ENCODE measurements around the gene PGAP3. TPM values are rescaled to one million over a fixed set of nuclear protein-coding genes. Genes with fewer than 3 reads are reported as not detected.

Gene PGAP3
- total RNA-seq, 1 donor from 2014 or later, result 10.8 TPM

- TF ChIP-seq, protein P1, sequence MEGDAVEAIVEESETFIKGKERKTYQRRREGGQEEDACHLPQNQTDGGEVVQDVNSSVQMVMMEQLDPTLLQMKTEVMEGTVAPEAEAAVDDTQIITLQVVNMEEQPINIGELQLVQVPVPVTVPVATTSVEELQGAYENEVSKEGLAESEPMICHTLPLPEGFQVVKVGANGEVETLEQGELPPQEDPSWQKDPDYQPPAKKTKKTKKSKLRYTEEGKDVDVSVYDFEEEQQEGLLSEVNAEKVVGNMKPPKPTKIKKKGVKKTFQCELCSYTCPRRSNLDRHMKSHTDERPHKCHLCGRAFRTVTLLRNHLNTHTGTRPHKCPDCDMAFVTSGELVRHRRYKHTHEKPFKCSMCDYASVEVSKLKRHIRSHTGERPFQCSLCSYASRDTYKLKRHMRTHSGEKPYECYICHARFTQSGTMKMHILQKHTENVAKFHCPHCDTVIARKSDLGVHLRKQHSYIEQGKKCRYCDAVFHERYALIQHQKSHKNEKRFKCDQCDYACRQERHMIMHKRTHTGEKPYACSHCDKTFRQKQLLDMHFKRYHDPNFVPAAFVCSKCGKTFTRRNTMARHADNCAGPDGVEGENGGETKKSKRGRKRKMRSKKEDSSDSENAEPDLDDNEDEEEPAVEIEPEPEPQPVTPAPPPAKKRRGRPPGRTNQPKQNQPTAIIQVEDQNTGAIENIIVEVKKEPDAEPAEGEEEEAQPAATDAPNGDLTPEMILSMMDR (IDR thresholded peaks at IDR 0.05; ENCODE audit: insufficient read depth, low read length, severe bottlenecking), result no peak
- FAIRE-seq (no peak), DNase-seq (ENCODE audit: low read depth) (no peak)
- Histone ChIP-seq H3K36me3 (ENCODE audit: control insufficient read depth, insufficient read depth, low read length) (no peaks in the 10 kb centered on the region), H3K27me3 (ENCODE audit: control insufficient read depth, insufficient read depth, low read length) (no peaks in the 10 kb centered on the region), H3K4me3 (ENCODE audit: low read depth, low read length) (no peak overlapping the region)
Measured at GRCh38 chr17:39639043-39639442, 48.8 kb downstream of the PGAP3 start.

DNA sequence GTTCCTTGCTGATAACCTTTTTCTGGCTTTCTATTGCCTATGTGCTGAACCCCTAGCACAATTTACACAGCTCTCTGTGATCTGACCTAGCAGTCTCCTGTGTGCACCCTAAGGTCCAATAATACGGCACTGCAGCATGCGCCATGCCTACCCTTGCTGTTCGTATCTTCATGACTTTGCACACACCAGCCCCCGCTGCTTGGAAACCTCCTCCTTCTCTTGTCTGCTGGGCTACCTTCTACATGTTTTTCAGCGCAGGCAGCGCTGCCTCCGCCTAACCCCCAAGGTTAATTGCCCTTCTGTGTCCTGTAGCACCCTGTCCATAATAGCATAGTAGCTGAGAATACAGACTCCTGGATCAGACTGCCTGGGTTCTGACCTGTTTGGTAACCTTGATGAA lies 49.5 kb downstream of the PGAP3 start:
- peak; percentile 18 for FAIRE-seq
- H3K4me3 ChIP-seq (ENCODE audit: low read depth, low read length), result no peak overlapping the region
- TF ChIP-seq, protein P1 (IDR thresholded peaks at IDR 0.05; ENCODE audit: insufficient read depth, low read length, severe bottlenecking), result no peak

DNA sequence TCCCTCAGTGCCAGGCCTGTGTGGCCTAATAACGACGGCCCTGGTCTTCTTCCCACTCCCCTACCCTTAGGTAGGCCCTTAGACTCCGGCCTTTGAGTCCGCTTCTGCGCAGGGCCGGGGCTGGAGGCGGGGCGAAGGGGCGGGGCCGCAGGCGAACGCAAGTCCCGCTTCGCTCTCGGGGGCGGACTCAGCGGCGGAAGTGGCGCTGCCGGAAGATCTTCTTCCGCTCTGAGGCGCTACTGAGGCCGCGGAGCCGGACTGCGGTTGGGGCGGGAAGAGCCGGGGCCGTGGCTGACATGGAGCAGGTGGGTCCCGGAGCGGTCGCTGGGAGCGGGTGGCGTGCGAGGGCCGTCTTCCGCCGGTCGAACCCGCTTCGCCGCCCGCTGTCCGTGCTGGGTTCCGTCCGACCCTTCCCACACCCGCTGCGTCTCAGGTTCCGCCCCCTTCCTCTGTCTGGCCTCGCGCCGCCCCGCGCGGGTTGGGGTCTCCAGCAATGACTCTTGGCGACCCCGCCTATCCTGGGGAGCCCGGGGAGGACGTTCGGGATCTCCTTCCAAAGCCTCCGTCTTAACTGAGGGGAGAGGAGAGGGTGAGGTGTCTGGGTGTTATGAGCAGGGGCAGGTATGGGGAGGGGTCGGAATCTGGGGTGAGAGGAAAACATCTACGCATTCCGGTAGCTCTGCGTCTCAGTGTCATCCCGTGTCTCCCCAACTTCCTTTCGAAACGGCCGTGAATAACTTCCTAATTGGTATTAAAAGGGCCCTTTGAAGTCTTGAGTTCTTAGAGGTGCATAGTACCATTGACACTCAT lies 50.7 kb downstream of the PGAP3 start, which contains the start of gene STARD3:
STARD3 (plus strand) TSS at position 218 of the 810 bp plus-strand sequence. CDS start 16,388 bp downstream, outside the sequence.
- Histone ChIP-seq H3K27me3 (ENCODE audit: control insufficient read depth, insufficient read depth, low read length) (no peaks in the 10 kb centered on the region), H3K4me3 (ENCODE audit: low read depth, low read length) (peak within 1 kb of the TSS; percentile 83), H3K36me3 (ENCODE audit: control insufficient read depth, insufficient read depth, low read length) (no peaks in the 10 kb centered on the region)
- DNase-seq (ENCODE audit: low read depth), result peak; percentile 75
- TF ChIP-seq, protein P1 (IDR thresholded peaks at IDR 0.05; ENCODE audit: insufficient read depth, low read length, severe bottlenecking), result peak; percentile 33
- FAIRE-seq, result no peak

More for the DNA sequence above, 49.5 kb downstream of the PGAP3 start:
- no peak for DNase-seq (ENCODE audit: low read depth)
- H3K36me3 ChIP-seq (ENCODE audit: control insufficient read depth, insufficient read depth, low read length), result no peaks in the 10 kb centered on the region
- no peaks in the 10 kb centered on the region for H3K27me3 ChIP-seq (ENCODE audit: control insufficient read depth, insufficient read depth, low read length)

DNA sequence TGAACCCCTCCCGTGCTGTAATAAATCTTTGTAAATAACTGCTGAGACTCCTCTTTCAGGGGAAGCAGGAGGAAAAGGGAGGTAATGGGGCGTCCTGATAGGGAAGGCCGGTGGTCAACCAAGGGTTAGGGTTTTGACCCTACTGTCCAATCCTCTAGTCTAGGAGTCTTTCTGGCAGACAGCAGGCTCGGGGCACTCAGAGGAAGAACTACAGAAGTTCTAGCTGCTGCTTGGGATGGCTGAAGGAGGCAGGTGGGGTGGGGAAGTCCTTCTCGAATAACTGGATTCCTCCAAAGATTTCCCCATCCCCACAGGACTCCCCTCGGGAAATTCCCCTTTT lies 51.3 kb downstream of the PGAP3 start:
- TF ChIP-seq, protein P1 (IDR thresholded peaks at IDR 0.05; ENCODE audit: insufficient read depth, low read length, severe bottlenecking), result no peak
- FAIRE-seq (no peak), DNase-seq (ENCODE audit: low read depth) (no peak)
- Histone ChIP-seq H3K27me3 (ENCODE audit: control insufficient read depth, insufficient read depth, low read length) (no peaks in the 10 kb centered on the region), H3K36me3 (ENCODE audit: control insufficient read depth, insufficient read depth, low read length) (no peaks in the 10 kb centered on the region), H3K4me3 (ENCODE audit: low read depth, low read length) (peak overlapping the region; percentile 83)

DNA sequence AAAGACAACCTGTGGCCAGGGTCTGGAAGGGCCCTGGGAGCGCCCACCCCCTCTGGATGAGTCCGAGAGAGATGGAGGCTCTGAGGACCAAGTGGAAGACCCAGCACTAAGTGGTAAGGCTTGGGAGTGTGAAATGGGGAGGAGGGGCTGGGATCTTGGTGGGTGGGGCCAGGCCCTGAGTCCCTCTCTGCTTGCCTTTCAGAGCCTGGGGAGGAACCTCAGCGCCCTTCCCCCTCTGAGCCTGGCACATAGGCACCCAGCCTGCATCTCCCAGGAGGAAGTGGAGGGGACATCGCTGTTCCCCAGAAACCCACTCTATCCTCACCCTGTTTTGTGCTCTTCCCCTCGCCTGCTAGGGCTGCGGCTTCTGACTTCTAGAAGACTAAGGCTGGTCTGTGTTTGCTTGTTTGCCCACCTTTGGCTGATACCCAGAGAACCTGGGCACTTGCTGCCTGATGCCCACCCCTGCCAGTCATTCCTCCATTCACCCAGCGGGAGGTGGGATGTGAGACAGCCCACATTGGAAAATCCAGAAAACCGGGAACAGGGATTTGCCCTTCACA lies 52.2 kb downstream of the PGAP3 start:
- TF ChIP-seq, protein P1 (IDR thresholded peaks at IDR 0.05; ENCODE audit: insufficient read depth, low read length, severe bottlenecking), result no peak

More for the DNA sequence above, 52.2 kb downstream of the PGAP3 start:
- Histone ChIP-seq H3K36me3 (ENCODE audit: control insufficient read depth, insufficient read depth, low read length) (no peaks in the 10 kb centered on the region), H3K4me3 (ENCODE audit: low read depth, low read length) (no peak overlapping the region), H3K27me3 (ENCODE audit: control insufficient read depth, insufficient read depth, low read length) (no peaks in the 10 kb centered on the region)
- DNase-seq (ENCODE audit: low read depth), result no peak
- no peak for FAIRE-seq

Data from bronchial epithelial cell (primary cell).